Jurkat, Clone E6-1 (cell line): ENCODE data around the gene PRPS2. TPM values are rescaled to one million over a fixed set of nuclear protein-coding genes. Genes with fewer than 3 reads are reported as not detected.

ENCODE experiments used
- DNase-seq: peaks from one replicate; pipeline ENCODE4 v3.0.0-alpha.2; 2011; ENCODE audit warnings: low read depth, low spot score
- H3K4me3 ChIP-seq: 2 replicates; pipeline ENCODE4 v1.5.1; 2011; ENCODE audit warnings: mild to moderate bottlenecking, low read length, control low read depth, moderate library complexity
- polyA plus RNA-seq: library from polyadenylated mRNA; unstranded; fragments of >200 nt; gene quantifications from one replicate; pipeline ENCODE4 v1.2.1, GENCODE V29; 2012; ENCODE audit warnings: missing spikeins; ENCODE audit not compliant: insufficient read length, insufficient read depth

The PRPS2 gene
- 79.8 TPM for polyA plus RNA-seq

GRCh38 chrX:12791257-12792228, at the start of gene PRPS2:
TSS of gene PRPS2 (plus strand) at chrX:12791412. CDS start at chrX:12791498, 86 bp downstream.
- H3K4me3 ChIP-seq, result peak within 1 kb of the TSS; percentile 69
- peak; percentile 59 for DNase-seq

GRCh38 chrX:12741416-12741815, 49.8 kb upstream of the PRPS2 start:
- H3K4me3 ChIP-seq, result no peak overlapping the region
- no peak for DNase-seq

- no peak overlapping the region for H3K4me3 ChIP-seq
- DNase-seq, result no peak
These were observed 43.8 kb upstream of the PRPS2 start for GRCh38 chrX:12747433-12747832.

- H3K4me3 ChIP-seq, result no peak overlapping the region
These were observed 39.3 kb upstream of the PRPS2 start for GRCh38 chrX:12751887-12752286.

GRCh38 chrX:12753366-12753765, 37.8 kb upstream of the PRPS2 start:
- DNase-seq, result no peak
- H3K4me3 ChIP-seq, result no peak overlapping the region

More at GRCh38 chrX:12751887-12752286, 39.3 kb upstream of the PRPS2 start:
- no peak for DNase-seq

- no peak overlapping the region for H3K4me3 ChIP-seq
- no peak for DNase-seq
These were observed 32.9 kb upstream of the PRPS2 start for GRCh38 chrX:12758291-12758690.

GRCh38 chrX:12767856-12768255, 23.4 kb upstream of the PRPS2 start:
- no peak for DNase-seq
- no peak overlapping the region for H3K4me3 ChIP-seq

GRCh38 chrX:12768491-12768890, 22.7 kb upstream of the PRPS2 start:
- no peak for DNase-seq
- H3K4me3 ChIP-seq, result no peak overlapping the region

- H3K4me3 ChIP-seq, result no peak overlapping the region
- peak; percentile 22 for DNase-seq
These were observed 20.8 kb upstream of the PRPS2 start for GRCh38 chrX:12770440-12770839.

- no peak overlapping the region for H3K4me3 ChIP-seq
- peak; percentile 63 for DNase-seq
These were observed 19.7 kb upstream of the PRPS2 start for GRCh38 chrX:12771445-12772069.

GRCh38 chrX:12777670-12778069, 13.5 kb upstream of the PRPS2 start:
- no peak for DNase-seq
- H3K4me3 ChIP-seq, result no peak overlapping the region

- no peak for DNase-seq
These were observed 11.7 kb upstream of the PRPS2 start for GRCh38 chrX:12779534-12779933.

GRCh38 chrX:12788645-12789044, 2.6 kb upstream of the PRPS2 start:
- no peak for DNase-seq
- no peak overlapping the region for H3K4me3 ChIP-seq

More at GRCh38 chrX:12779534-12779933, 11.7 kb upstream of the PRPS2 start:
- H3K4me3 ChIP-seq, result no peak overlapping the region

GRCh38 chrX:12789976-12790375, 1.2 kb upstream of the PRPS2 start:
- no peak overlapping the region for H3K4me3 ChIP-seq
- no peak for DNase-seq

- no peak for DNase-seq
- peak overlapping the region; percentile 69 for H3K4me3 ChIP-seq
These were observed 341 bp upstream of the PRPS2 start for GRCh38 chrX:12790885-12791256.

- peak overlapping the region; percentile 69 for H3K4me3 ChIP-seq
- no peak for DNase-seq
These were observed 1.5 kb downstream of the PRPS2 start for GRCh38 chrX:12792711-12793110.

- DNase-seq, result no peak
- no peak overlapping the region for H3K4me3 ChIP-seq
These were observed 3.4 kb downstream of the PRPS2 start for GRCh38 chrX:12794654-12795053.

GRCh38 chrX:12798601-12799000, 7.4 kb downstream of the PRPS2 start:
- H3K4me3 ChIP-seq, result no peak overlapping the region
- DNase-seq, result no peak

- no peak overlapping the region for H3K4me3 ChIP-seq
- no peak for DNase-seq
These were observed 7.9 kb downstream of the PRPS2 start for GRCh38 chrX:12799118-12799517.

GRCh38 chrX:12802741-12803140, 11.5 kb downstream of the PRPS2 start:
- DNase-seq, result peak; percentile 47
- H3K4me3 ChIP-seq, result no peak overlapping the region
